NCI-H2107 treated with DMSO at 0.1 percent for 48 hours (cell line): ENCODE results near the gene TSPAN32.

Experiments used
- DNase-seq: peaks from one replicate; lab custom pipeline; 2025; ENCODE audit not compliant: unreplicated experiment; lab: John Stamatoyannopoulos, UW

TSPAN32 gene

DNA sequence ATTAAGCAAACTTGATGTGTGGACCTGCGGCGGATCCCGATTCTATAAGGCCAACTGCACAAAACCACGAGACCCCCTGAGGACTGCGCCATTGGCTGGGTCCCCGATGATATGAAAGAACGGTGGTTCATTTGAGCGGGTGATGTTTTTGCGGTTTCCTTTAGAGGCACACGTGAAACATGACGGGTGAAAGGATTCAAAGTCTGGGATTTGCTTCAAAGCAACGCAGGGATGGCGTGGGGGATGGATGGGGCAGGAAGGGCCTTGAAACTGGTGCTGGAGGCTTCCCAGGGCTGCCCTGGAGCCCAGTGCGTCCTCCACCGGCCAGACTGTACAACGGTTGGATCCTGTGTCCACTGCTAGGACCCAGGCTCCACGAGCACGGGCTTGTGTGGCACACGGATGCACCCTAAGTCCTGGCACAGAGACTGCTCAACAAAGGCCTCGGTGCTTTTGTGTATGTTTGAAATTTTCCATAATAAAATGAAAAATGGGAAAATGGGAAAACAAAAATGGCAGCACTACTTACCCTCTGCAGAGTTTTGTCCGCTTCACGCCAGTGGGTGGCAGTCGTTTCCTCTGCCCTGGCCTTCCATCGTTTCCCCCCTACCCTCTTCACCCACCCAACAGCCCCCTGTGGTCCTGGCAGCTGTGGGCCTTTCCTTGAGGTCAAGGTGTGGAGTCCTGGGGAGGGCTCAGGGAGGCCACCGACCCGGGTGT is 35.1 kb upstream of the TSPAN32 start:
- no peak for DNase-seq

DNA sequence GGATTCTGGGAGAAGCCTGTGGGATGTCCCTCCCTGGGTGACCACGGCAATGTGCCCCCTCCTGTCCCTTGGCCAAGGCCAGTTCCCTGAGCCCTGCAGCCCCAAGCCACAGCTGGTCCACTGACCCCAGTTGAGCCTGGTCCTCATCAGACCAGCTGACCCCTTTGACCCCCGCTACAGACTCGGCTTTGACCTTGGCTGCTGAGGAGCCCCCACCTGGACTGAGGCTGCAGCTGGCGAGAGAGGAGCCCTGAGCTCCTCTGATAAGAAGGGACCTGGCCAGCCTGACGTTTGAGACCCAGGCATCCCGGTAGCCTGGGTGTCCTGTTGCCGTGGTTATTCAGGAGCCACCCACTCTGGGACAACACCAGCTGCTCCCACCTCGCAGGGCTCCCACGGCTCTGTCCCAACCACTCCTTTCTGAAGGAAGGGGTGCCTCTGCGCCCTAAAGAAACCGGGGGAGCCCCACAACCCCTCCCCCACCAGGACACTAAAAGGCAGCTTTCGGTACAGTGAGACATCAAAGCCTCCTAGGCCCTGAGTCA is 34.4 kb upstream of the TSPAN32 start:
- DNase-seq, result no peak

DNA sequence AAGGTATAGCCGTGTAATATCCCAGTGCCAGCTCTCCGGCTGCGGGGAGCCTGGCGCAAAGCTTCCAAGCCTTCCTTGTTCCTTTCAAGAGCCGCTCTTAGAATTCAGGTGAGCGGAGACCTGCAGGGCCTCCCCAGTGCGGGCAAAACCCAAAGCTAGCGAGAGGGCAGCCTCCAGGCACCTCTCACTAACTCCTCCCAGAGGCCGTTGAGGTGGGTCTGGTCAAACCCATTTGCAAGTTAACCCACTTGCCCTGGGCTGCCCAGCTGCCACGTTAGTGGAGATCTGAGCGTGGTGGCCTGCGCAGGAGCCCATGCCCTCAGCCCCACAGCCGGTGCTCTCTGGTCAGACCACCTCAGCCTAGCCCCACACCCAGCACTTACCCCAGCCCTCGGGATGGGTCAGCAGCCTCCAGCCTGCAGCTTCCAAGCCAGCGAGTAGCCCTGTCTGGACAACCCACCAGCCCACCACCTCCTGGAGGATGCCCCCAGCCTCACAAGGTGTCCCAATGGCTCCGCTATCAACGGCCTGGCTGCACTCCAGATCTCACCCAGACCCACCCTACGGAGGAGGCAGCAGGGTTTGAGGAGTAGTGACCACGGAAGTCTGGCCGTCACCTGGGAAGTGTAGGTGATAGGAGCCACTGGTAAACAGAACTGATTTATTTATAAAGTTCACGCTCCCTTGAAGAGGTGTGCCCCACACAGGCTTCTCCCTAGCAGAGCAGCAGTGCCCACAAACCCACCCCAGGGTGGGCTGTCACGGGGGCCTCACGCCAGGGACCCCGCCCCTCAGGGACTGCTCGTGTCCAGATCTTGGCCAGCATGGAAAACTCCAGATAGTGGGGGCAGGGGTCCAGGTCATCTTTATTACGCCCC is 33.7 kb upstream of the TSPAN32 start:
- DNase-seq, result no peak

DNA sequence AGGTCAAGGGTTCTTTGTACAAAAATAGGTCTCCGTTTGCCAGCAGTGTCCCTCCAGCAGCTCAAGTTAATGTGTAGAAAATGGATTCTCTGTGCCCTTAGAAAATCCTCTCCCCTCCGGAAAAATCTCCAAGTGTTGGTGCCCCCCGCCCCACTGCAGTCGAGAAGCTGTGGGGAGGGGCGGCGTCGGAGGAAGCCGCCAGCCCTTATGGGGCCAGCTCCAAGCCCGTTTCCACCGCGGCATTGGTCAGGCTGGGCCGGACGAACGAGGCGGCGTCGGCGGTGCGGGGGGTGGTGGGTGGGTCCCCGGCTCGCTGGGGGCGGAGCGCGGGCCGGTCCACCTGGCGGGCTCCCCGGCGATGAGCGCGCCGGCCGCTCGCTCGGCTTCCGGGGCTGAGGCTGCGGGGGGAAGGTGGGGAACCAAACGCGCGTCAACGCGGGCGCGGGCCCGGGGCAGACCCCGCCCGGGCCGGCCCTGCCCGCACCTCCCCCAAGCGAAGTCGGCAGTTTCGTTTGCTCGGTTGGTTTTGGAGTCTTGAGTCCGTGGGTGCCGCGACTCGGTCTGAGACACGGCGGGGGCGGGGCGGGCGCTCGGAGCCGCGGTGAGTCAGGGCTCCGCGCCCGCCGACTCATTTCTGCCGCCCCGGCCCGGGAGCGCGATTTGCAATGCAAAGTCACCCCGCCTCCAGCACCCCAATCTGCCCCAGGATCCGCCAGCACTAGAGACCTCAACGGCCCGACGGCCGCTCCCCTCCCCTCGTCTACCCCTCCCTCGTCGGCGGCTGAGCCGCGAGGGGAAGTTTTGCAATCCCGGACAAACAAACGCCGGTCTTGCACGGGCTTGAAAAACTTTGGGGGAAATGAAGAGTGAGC is 32.8 kb upstream of the TSPAN32 start:
- no peak for DNase-seq

DNA sequence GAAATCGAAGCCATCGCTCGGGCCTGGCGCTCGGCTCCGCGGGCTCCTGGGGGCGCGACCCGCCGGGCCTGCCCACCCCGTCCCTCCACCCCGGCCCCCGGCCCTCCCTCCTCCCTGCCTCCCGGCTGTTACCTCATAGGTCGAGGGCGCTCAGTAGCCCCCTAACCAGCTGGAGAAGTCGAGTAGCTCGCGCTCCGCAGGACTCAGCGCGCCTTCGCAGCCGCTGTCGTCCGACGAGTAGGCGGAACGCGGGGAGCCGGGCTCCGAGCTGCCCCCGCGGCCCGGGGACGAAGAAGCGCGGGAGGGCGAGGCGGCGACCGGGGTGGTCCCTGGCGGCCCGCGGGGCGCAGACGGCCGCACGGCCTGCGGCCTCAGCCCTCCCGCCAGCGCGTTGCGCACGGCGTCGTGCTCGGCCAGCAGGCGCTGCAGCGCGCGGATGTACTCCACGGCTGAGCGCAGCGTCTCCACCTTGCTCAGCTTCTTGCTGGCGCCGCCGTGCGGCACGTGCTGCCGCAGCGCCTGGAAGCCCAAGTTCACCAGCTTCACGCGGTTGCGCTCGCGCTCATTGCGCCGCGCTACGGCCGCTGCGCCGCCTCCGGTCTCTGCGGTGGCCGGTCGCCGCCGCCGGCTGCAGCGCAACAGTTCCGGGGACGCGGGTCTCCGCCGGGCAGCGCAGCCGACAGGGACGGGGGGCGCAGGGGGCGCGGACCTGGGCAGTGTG is 32.1 kb upstream of the TSPAN32 start:
- DNase-seq, result no peak

DNA sequence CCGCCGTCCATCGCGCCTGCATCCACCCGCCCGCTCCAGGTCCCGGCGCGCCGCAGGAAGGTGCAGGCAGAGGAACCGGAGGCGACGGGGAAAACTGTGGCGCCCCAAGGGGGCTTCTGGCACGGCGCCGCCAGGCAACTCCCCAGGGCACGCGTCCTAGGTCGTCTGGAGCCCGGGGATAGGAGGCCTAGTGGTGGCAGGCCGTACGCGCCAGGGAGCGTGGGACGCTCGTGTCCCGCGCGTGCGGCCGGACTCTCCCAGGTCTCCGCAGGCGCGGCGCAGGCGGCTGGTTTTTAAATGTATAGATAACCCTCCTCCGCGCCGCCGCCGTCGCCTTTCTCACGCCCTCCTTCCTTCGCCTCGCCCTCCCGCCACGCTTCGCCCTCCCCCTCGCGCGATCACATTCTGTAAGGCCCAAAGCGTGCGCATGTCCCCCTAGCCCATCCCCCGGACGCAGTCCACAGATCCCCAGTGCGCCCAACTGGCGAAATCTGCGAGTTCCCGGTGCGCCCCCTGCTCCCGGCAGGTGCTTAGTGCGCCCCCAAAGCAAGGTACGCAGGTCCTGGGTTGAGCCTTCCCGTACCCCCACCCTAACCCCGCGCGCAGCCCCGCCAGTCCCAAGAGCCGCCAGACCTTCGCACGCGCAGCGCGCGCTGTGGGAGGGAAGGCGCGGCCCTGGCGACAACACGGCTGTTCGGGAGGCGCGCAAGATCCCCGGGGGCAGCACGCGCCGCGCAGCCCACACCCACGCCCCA is 31.3 kb upstream of the TSPAN32 start, which contains the start of gene ASCL2:
Gene ASCL2, minus strand, starts transcription at position 267 of the 755 bp plus-strand sequence. Its CDS starts 256 bp downstream, at position 11.
- DNase-seq, result no peak

DNA sequence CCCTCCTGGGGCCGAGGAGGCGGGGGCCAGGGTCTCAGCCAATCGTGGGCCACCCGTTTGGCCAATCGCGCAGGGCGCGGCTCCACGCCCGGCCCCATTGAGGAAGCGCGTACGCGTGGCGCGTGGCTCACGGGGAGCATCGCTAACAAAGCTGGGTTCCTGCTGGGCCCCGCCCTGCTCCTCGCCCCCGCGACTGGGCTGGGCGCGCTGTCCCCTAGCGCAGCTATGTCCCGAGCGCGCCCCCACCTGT is 30.8 kb upstream of the TSPAN32 start:
- no peak for DNase-seq

DNA sequence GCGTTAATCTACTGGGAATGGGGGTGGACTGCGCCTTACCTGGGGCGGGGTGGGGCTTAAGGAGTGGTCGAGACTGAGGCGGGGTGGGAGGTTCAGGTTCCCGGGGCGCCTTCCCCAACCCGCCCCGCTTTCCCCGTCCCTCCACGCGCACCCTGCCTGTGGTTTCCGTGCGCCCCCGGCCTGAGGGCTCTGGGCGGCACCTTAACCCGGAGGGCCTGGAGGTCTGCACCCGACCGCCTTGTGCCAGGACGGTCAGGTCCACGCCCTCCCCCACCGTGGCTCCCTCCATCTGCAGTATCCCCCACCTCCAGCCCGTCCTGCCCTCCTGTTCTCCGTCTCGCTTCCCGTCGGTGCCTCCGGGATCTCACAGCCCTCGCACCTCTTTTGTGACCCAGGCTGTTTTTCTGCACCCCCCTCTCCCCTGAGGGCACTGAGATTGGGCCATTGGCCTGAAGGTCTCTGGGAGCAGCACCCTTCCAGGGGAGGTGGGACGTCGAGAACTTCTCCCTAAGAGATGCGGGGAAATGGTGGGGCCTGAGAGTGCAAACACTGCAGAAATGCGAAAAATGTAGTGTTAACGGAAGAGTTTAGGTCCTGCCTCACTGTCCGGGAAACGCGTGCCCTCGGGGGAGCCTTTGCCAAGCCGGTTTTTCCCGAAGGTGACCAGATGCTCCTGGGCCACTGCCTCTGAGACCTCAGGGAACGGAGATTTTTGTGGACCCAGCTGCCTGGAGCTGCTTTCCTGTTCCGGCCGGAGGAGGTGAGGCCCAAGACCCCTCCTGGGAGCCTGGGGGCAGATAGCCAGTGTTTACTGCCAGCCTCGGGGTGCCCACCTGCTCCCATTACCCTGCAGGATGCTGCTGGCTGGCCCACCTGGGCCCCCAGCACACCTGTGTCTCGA is 30.2 kb upstream of the TSPAN32 start:
- no peak for DNase-seq

DNA sequence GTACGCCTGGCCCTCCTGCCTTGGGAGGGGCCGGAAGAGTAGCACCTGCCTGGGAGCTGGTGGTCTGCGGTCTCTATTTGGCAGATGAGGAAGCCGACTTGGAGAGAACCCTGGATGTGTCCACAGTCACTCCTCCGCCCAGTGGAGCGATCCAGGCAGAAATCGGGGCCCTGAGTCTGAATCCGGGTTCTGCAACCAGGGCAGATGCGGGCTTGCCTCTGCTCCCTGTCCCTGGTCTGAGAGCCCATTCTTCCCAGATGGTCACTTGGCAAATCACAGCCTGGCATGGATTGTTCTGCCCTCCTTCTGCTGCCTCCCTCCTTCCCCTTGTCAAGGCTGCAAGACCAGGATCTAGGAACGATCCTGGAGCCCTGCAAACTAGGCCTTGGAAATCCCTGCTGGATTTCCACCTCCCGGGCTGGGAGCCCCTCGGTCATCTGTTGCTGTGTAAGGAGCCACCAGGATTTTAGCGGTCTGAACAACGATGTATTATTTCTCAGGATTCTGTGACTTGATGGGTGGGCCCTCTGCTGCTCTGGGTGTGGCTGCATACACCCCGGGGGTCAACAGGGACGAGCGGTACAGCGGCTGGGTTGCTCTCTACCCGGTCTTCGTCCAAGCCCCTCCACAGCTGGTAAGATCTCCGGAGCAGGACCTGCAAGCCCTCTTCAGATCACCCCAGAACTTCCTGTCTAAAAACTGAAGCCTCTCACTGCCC is 29.4 kb upstream of the TSPAN32 start:
- no peak for DNase-seq

DNA sequence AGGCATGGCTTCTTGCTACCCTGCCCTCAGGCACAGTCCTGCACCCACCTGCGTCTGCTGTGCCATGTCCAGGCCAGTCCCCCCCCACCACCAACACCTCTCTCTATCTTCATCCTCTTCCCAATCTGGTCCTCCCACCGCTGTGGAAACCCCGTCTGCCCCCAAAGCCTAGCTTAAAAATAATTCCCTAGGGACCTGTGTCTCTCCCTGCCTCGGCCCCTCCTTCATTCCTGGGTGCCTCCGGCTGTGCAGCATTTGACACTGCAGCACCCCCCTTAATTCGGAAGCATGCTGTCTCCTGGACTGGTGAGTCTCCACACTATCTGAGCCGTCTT is 28.9 kb upstream of the TSPAN32 start:
- no peak for DNase-seq

DNA sequence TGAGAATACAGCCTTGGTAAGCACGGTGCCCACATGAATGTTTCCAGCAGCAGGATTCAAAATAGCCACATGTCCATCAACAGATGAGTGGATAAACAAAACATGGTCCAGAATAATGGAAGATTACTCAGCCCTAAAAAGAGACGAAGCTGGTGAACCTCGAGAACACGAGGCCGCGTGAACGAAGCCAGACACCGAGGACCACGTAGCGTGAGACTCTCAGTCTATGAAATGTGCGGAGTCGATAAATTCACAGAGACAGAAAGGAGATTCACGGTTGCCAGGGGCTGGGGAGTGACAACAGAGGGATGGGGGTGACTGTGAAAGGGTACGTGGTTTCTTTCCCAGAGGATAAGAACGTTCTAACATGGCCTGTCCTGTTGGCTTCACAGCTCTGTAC is 28.5 kb upstream of the TSPAN32 start:
- DNase-seq, result no peak

DNA sequence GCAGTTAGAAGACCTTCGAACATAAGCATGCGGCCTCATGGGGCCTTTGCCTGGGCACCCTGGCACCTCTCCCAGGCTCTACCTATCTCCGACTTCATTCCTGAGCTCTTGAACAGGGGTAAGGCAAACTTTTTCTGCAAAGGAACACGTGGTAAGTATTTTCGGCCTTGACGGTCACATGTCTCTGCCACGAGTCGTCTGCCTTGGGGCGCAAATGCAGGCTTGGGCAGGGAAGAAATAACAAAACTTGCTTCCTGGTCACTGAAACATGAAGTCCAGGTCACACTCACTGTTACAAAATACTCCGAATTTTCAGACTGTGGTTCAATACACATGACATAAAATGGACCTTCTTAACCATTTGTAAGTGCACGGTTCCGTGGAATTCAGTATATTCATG is 28.0 kb upstream of the TSPAN32 start:
- no peak for DNase-seq

DNA sequence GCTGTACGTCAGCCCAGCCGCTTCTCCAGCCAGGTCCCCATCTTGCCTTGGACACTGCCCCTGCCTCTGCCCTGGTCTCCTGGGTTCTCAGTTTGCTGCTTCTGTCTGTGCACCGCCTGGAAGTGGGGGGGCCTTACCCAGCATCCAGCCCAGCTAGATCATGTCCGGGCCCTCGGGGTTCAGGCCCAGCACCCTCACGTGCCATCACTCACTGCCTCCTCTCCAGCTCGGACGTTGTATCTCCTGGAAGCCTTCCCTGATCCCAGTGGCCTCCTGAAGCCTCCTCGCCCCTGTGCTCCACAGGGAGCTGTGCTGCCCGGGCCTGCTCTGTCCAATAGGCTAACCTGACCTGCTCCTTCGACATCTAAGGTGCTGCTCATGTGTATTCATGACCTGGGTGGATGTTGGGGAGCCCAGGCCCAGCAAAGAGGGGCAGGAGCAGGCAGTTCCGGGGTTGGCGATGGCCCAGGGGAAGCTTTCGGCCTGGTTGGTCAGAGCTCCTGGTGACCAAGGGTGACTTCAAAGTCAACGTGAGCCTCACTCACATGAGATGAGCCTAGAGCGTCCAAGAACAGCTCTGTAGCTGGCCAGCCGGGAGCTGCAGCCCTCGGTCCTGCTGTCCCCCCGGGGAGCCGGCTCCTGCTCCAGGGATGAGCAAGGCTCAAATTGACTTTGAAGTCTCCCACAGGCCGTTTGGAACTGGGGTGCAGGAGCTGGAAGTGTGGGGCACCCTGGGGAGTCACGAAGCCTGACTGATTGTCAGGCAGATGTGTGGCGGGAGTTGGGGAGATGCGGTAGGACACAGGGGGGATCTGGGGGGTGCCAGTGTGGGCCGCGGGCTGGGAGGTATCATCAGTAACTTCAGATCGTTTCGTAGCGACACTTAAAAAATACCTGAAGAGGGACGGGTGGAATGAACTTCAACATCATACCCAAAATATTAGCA is 26.2 kb upstream of the TSPAN32 start:
- no peak for DNase-seq

DNA sequence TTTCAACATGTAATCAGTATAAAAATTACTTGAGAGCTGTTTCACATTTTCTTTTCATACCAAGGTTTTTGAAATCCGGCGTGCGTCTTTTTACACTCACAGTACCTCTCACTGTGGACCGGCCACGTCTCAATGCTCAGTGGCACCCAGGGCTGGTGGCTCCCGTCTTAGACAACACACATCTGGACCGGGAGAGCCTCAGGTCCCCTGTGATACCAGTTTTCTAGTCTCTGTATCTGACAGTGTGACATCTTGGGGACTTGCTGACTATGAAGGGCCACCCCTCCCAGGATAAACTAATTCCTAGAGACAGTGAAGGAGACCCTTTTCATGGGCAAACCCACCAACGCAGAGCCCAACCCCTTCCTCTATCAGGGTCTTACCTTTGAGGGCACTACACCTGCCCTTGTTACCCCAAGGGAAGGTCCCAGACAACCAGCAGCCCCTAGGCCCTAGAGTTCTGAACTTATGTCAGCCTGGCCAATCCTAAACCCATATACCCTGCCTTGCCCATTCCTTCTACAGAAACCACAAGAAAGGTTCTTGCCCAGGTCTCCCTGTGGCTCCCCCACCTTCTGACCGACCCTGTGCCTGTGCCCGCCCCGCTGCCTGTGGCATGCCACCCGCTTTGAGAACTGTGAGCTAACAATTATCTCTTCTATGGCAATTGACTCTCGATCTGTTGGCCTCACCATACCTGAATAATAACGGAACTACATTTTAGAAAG is 25.4 kb upstream of the TSPAN32 start:
- DNase-seq, result no peak

DNA sequence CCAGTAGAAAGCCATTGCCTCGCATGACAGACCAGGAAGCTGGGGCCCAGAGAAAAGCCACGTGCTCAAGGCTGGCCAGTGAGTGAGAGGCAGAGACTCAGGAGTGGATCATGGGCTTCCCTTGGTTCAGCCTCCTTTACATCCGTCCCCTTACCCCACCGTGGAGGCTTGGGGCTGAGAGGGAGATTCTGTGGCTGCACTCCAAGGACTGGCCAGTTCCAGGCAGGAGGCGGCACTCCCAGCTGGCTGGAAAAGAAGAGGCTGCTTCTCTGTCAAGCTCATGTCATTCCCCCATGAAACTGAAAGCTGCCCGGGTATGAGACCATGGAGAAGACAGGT is 24.8 kb upstream of the TSPAN32 start:
- no peak for DNase-seq

DNA sequence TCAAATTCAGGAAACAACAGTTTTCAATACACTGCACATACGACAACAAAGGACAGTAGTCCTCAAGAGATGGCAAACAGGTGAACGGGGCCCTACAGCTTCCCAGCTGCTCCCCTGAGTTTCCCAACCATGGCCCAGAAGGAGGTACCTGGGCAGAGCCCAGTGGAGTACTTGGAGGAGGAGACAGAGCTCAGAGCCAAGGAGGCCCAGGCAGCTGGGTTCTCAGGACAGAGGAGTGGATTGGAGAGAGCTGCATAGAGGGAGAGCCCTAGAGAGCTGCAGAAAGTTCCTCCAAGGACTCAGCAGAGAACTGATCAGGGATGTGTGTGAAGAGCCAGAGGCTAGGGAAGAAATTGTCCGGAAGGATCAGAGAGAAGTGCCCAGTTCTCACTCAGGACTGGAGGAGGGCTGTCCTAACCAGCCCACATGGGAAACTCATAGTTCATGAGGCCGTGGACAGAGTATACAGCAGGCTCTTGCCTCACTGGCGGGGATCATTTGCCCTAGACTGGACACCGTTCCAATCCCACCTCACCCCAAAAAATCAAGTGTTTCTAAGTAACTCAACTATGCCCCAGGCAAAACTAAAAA is 23.8 kb upstream of the TSPAN32 start:
- DNase-seq, result no peak
